ENCODE results near the gene VWA8.

VWA8 gene

GRCh38 chr13:41568972-41569351, 391.9 kb downstream of the VWA8 start:
- Histone ChIP-seq H3K27ac (ENCODE audit: extremely low read depth, low read depth, low read length) (no peak overlapping the region), H3K36me3 (ENCODE audit: control insufficient read depth in 2 of 2, insufficient read depth in 1 of 2, low read length in 2 of 2) (peaks cover 0 to 3% of the 10 kb centered on the region in 2 experiments; a peak in 1 of 3 replicates), H3K4me3 (ENCODE audit: low read depth, low read length) (no peak overlapping the region), H3K4me1 (ENCODE audit: control insufficient read depth, insufficient read depth, low read length) (peaks cover 3% of the 10 kb centered on the region; the same call in 1 of the 2 replicates), H3K9me3 (ENCODE audit: control insufficient read depth, insufficient read depth, low read depth, low read length) (no peaks in the 10 kb centered on the region)
- ChIA-PET POLR2A (no interaction called here), CTCF (no interaction called here)
- TF ChIP-seq ZNF521 (tag by site-specific recombination; IDR thresholded peaks at IDR 0.05) = no peak
- TF ChIP-seq ZSCAN18 (tag by site-specific recombination; IDR thresholded peaks at IDR 0.05) = no peak
- TF ChIP-seq OVOL3 (tag by site-specific recombination; IDR thresholded peaks at IDR 0.05) = no peak
- TF ChIP-seq TCF7L2 (IDR thresholded peaks at IDR 0.05; ENCODE audit: borderline replicate concordance, low read depth, low read length) = no peak
- TF ChIP-seq ZNF549 (tag by site-specific recombination; IDR thresholded peaks at IDR 0.05) = no peak
- no peak for TF ChIP-seq ZNF16 (tag by site-specific recombination; IDR thresholded peaks at IDR 0.05; ENCODE audit: low read depth)
- TF ChIP-seq ZNF426 (tag by site-specific recombination; IDR thresholded peaks at IDR 0.05) = no peak
- TF ChIP-seq HOXA7 (CRISPR knock-in tag; IDR thresholded peaks at IDR 0.05; ENCODE audit: borderline replicate concordance) = no peak
- no peak for TF ChIP-seq ZNF146 (tag by site-specific recombination; IDR thresholded peaks at IDR 0.05)

GRCh38 chr13:41568143-41568971, 392.6 kb downstream of the VWA8 start:
- TF ChIP-seq ZNF658 (tag by site-specific recombination; IDR thresholded peaks at IDR 0.05) = no peak
- TF ChIP-seq PRDM1 (tag by site-specific recombination; IDR thresholded peaks at IDR 0.05) = peak; percentile 42; the same call in 1 of the 2 replicates
- ChIA-PET CTCF (no interaction called here), POLR2A (no interaction called here)
- Histone ChIP-seq H3K27ac (ENCODE audit: extremely low read depth, low read depth, low read length) (no peak overlapping the region), H3K4me3 (ENCODE audit: low read depth, low read length) (no peak overlapping the region), H3K9me3 (ENCODE audit: control insufficient read depth, insufficient read depth, low read depth, low read length) (no peaks in the 10 kb centered on the region), H3K36me3 (ENCODE audit: control insufficient read depth in 2 of 2, insufficient read depth in 1 of 2, low read length in 2 of 2) (peaks cover 0 to 3% of the 10 kb centered on the region in 2 experiments; a peak in 1 of 3 replicates), H3K4me1 (ENCODE audit: control insufficient read depth, insufficient read depth, low read length) (peaks cover 6% of the 10 kb centered on the region; the same call in 1 of the 2 replicates)

GRCh38 chr13:41567363-41567762, 393.5 kb downstream of the VWA8 start:
- H3K27ac ChIP-seq (ENCODE audit: extremely low read depth, low read depth, low read length) = no peak overlapping the region
- ChIA-PET POLR2A (no interaction called here), CTCF (no interaction called here)
- H3K4me1 ChIP-seq (ENCODE audit: control insufficient read depth, insufficient read depth, low read length) = peaks cover 6% of the 10 kb centered on the region; the same call in 1 of the 2 replicates
- peaks cover 0 to 3% of the 10 kb centered on the region in 2 experiments; a peak in 1 of 3 replicates for H3K36me3 ChIP-seq (ENCODE audit: control insufficient read depth in 2 of 2, insufficient read depth in 1 of 2, low read length in 2 of 2)
- no peaks in the 10 kb centered on the region for H3K9me3 ChIP-seq (ENCODE audit: control insufficient read depth, insufficient read depth, low read depth, low read length)
- no peak overlapping the region for H3K4me3 ChIP-seq (ENCODE audit: low read depth, low read length)
- TF ChIP-seq OSR2 (tag by site-specific recombination; IDR thresholded peaks at IDR 0.05) (no peak), ZNF48 (tag by site-specific recombination; IDR thresholded peaks at IDR 0.05) (no peak), ZBTB11 (tag by site-specific recombination; conservative IDR thresholded peaks at IDR 0.05; ENCODE audit: low read depth) (no peak), PRDM6 (tag by site-specific recombination; IDR thresholded peaks at IDR 0.05) (no peak), ZFHX2 (tag by site-specific recombination; conservative IDR thresholded peaks at IDR 0.05) (no peak), ZNF169 (tag by site-specific recombination; IDR thresholded peaks at IDR 0.05) (no peak), IKZF3 (tag by site-specific recombination; IDR thresholded peaks at IDR 0.05) (no peak), MZF1 (tag by site-specific recombination; IDR thresholded peaks at IDR 0.05; ENCODE audit: borderline replicate concordance) (no peak), KLF10 (tag by site-specific recombination; IDR thresholded peaks at IDR 0.05) (no peak)
